NCI-H1417 (cell line): ENCODE data around the gene MAGI2.

ENCODE experiments used
- DNase-seq, 3 experiments: peaks; one replicate each; lab custom pipeline; 2025; lab: John Stamatoyannopoulos, UW

Gene MAGI2

DNA sequence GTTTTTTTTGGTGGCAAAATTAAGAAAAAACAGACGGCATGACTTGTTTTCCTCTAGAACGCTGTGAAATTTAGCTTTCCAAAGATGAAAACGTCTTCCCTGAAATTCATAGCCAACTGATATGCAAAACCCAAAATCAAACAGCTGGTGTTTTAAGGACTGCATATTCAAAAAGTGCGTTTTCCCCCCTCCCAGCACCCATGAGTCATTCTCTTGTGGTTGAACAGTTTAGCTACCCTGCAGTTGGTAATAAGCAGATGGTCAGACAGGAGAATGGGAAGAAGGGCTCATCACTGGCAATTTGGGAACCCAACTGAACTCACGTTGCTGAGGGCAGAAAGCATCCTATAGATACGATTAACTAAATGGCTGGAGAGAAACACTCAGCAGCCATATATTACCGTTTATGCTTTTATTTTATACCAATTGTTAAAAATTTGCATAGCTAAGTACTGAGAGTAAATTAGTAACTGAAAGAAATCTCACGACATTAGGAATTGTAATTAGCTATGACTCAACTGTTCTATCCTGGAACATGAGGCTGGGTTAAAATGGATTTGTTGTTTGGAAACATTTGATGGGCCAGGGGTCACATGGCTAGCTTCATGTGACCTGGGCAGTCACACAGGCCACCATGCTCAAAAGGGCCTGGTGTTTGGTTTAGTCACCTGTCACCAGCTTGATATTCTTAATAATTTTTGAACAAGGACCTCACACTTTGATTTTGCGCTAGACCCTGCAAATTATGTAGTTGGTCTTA, 1311.8 kb downstream of the MAGI2 start:
- no peak for DNase-seq

DNA sequence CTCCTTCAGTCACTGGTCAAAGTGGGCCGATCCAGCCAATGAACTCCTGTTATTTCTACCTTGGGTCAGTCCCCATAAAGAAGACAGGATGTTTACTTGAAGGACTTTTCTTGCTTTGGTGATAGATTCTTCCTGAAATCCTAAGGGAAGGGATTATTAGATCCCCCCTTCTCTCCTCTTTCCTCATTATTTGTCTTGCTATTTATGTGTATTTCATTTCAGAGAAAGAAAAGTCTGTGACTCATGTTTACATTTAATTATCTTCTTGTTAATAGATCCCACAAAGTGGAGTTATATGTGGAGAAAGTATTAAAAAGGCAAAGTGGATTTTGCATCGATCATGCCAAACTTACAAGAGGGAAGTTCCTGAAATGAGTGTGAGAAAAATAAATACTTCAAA, 1313.4 kb downstream of the MAGI2 start:
- peak in 1 of 3 experiments; percentile 53 for DNase-seq

DNA sequence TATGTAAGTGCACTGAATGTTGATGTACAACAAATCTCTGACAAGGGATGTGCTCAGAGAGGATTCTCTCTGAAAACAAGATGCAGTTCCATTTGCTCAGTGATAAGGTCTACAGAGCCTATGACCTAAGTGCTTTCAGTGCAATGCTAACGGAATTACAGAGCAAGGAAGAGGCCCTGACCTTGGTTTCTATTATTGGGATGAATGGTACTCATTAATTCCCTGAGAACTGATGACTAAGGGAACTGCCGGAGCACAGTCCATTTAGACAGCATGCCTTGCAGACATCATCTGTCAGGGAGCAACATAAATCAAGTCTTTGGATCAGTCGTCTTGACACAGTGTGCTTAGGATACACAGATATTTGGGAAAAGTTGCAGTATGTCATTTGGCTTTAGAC, 1314.1 kb downstream of the MAGI2 start:
- peak in 1 of 3 experiments; percentile 62 for DNase-seq

DNA sequence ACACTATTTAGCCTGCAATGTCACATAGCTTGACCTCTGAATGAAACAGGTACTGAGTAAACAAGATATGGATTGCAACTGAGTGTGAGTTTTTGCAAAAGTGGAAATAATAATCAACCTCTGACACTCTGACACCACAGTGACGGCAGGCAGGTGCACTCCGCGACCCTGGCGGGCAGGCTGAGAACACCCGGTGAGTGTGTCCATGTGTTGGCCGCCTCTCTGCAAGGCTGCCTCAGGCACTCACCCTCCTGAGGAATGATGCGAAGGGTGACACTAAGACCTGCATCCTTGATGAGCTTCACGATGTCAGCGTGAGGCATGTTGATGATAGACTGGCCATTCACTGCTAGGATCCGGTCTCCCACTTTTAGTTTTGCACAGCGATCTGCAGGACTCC, 1318.7 kb downstream of the MAGI2 start:
- DNase-seq, result peak in 1 of 3 experiments; percentile 46

DNA sequence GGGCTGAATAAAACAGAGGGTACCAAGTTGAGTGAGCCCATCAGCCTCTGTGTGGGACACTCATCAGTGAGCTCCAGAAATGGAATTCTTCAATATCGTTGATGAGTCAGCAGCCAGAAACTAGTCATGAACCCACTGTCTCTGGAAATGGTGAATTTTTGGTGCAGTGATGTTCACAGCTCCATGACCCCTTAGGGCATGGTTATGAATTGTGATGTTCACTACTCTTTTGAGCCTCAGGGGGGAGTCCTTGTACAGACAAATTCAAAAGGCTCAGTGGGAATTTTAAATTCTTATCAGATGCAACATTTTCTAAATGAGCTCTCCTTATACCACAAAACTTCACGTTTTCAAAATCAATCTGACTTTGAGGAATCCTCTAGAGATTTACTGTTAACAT, 1319.2 kb downstream of the MAGI2 start:
- DNase-seq, result peak; percentile 26 to 72 (median 31)

DNA sequence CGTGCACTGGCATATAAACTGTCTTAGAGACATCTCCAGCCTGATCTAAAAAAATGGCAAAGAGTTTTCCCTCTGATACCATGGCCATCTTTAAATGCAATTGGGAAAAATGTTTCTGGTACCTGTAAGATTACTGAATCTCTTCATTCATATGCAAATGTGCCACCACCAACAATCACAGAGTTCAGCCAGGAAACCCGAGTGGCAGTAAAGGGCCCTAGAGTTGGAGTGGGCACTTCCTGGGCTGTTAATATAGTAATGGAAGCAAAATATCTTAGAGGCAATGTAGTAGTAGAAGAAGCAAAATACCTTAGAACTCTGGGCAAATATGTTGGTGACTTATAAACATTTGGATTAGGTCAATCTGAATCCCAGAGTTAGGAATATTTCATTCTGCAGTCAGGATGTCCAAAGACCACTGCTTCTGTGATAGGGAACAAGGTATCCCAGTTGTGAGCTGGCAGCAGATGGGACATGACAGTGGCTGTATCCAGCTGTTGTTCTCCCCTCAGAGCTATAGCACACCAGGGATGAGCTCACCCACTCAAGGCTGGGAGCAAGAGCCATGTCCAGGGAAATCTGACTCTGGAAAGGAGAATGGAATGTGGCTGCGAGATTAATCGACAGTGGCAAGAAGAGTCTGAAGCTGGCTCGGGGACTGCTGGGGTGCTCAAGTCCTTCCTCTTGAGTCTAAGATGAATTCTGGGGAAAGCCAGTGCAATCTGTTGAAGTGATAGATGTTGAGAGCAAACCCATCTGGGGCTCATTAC, 1322.8 kb downstream of the MAGI2 start:
- peak in 2 of 3 experiments; percentile 17 to 41 for DNase-seq

DNA sequence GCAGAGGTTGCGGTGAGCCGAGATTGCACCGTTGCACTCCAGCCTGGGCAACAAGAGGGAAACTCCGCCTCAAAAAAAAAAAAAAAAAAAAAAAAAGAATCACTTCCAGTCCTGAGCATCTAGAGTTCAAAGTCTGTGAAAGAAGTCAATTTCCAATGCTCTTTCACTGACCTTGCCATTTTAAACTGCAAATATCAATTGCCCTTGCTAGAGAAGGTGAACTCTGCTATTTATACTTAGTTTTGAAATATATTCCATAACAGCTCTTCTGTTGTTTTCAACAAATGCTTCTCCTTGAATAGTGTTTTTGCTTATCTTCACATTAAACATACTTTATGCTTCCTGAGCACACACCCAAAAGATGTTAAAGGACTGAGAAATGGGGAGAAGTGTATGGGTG, 1323.6 kb downstream of the MAGI2 start:
- no peak for DNase-seq

DNA sequence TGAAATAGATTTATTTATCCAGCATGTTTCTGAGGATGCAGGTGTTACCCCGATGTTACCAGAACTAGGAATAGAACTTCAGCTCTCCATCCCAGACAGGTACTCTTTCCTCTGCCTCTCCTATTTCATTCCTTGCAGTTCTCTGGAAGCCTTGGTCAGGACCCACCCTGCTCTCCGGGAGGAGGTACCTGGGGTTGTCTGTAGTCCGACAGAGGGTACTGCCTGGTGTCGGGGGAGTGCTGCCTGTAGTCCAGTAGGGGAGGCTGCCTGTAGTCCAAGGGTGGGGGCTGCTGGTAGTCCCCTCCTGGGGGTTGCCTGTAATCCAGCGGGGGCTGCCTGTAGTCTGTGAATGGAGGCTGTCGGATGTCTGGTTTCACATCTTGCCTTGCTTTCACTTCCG, 1326.5 kb downstream of the MAGI2 start:
- no peak for DNase-seq

DNA sequence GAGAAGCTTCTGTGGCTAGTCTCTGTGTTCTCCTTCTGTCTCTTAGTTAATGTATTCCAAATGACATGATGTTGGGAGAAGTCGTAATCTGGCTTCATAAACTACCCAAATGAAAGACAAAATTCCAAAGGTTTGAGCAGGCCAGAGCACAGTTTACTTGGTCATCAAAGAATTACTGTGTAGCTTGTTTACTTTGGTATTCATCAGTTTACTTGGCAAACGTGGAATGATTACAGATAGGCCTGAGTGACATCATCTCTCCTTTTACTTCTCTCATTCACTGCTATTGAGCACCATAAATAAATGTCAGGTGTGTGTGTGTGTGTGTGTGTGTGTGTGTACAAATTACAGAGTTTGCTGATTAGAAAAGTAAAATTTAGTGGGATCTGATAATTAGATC, 1327.6 kb downstream of the MAGI2 start:
- DNase-seq, result peak in 1 of 3 experiments; percentile 18

DNA sequence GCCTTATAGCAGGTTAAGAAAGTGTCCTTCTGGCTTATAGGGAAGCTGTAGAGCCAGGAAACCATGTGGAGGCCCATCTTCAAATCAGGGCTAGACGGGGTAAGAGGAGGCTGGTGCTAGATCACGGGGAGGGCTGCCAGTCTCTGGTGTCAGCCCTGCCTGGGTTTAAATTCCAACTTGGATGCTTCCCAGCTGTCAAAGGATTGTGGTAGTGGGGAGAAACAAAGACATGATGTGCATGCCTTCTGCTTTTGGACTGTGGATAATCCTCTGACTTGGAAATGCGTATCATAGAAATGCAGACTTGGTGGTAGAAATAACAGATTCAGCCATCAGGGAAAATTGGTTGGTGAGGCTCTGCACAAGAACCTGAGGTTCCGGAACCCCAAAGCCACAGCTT, 1329.3 kb downstream of the MAGI2 start:
- no peak for DNase-seq

DNA sequence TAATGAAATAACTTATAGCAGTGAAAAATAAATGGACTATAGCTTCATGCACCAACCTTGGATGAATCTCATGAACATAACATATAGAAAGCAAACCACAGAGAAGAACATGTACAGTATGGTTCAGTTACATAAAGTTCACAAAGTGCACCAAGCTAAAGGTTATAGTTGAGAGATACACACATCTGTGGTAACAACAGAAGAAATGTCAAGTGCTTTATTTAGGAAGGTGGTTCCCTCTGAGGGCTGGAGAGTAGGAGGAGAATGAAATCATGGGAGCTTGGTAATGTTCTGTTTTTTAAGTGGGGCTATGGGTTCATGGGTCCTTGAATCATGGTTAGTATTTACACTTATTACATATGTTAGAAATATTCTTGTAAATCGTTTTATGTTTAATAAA, 1331.6 kb downstream of the MAGI2 start:
- DNase-seq, result no peak

DNA sequence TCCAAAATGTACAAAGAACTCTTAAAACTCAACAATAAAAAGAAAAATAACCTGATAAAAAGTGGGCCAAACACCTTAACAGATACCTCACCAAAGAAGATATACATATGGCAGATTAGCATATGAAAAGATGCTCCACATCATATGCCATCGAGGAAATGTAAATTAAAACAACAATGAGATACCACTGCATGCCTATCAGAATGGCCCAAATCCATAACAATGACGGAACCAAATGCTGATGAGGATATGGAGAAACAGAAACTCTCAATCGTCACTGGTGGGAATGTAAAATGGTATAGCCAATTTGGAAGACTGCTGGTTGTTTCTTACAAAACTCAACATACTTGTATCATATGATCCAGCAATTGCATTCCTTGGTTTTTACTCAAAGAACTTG, 1335.0 kb downstream of the MAGI2 start:
- DNase-seq, result no peak

DNA sequence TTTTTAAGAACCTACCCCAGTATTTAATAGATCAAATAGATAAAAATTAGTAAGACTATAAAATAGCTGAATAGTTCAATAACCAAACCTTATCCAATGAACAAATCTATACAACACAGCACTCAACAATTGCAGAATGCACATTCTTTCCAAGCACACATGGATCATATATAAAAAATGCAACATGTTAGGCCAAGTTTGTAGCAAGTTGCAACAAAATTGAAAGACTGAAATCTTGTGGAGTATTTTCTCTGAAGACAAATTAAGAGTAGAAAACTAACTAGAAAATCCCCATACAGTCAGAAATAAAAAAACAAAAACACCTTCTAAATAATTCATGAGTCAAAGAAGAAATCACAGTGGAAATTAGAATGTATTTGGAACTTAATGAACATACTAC, 1337.6 kb downstream of the MAGI2 start:
- DNase-seq, result no peak

DNA sequence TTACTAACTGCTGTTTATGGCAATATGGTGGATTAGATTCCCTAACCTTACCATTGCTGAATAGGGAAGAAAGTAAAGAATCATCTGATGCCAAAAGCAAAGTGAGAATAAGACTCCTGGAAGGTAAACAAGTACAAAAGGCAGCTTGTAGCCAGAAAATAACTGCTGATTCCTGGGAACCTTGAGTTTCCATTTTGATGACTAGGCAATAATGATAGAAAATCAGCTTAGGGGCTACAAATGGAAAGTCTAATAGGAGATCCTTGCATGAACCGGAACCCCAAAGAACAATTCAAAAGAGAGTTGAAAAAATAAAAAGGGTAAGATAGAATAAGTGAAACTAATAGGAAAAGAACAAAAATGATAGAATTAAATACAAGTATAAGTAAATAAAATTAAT, 1338.5 kb downstream of the MAGI2 start:
- no peak for DNase-seq

DNA sequence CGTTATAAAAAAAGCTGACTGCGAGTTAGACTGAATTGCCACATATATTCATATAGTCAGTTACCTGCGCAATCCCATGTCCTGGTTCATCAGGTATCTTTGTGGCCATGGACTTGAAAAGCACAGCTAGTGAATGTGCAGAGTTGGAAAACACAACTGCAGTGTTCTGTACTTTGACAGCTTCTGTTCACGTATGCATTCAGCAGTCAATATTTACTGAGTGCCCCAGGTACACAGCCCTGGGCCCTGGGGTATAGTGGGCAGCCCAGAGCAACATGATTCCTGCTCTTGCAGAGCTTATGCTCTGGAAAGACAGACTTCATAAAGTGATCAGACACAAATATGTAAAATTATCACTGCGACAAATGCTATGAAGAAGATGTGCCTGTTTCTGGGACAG, 1341.0 kb downstream of the MAGI2 start:
- DNase-seq, result no peak

DNA sequence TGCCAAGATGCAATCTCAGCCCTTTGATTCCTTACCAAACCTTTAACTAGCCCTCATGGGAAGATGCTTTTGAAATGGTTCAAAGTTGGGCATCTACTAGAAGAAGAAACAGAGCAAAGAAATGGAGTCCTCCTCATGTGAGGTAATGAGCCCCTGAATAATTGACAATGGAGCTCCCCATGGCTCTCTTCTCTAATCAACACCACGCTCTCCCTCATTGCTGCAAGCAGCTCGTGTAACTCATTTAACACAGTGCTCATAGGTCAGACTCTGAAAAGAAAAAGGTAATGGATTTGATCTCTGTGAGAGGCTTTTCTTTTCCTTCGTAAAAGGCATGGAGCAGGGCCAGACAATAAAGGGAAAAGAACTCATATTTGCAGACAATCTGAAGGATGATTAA, 1342.1 kb downstream of the MAGI2 start:
- DNase-seq, result no peak

DNA sequence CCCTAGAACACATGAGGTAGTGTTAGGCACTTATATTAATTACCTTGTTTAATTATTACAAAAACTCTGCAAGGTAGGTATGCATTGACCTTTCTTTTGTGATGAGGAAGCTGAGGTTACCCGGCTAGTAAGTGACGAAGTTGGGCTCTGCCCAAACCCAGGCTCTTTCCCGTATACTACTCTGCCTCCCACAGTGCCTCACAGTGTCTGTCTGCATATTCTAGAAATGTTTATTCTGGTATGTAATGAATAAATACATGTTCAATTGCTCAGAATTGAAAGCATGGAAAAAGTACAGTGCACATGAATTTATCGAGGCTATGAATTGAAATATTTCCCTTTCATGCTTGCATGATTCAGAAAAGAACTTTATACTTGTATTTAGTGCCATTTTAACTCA, 1350.0 kb downstream of the MAGI2 start:
- no peak for DNase-seq

DNA sequence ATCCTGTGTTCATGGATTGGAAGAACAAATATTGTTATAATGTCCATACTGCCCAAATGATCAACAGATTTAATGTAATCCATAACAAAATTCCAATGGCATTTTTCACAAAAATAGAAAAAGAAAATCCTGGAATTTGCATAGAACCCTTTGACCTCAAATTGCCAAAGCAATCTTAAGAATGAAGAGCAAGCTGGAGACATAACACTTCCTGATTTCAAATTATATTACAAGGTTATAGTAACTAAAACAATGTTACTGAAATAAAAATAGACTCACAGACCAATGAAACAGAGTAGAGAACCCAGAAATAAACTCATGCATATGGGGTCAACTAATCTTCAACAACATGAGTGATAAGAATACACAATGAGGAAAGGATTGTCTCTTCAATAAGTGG, 1352.4 kb downstream of the MAGI2 start:
- no peak for DNase-seq

DNA sequence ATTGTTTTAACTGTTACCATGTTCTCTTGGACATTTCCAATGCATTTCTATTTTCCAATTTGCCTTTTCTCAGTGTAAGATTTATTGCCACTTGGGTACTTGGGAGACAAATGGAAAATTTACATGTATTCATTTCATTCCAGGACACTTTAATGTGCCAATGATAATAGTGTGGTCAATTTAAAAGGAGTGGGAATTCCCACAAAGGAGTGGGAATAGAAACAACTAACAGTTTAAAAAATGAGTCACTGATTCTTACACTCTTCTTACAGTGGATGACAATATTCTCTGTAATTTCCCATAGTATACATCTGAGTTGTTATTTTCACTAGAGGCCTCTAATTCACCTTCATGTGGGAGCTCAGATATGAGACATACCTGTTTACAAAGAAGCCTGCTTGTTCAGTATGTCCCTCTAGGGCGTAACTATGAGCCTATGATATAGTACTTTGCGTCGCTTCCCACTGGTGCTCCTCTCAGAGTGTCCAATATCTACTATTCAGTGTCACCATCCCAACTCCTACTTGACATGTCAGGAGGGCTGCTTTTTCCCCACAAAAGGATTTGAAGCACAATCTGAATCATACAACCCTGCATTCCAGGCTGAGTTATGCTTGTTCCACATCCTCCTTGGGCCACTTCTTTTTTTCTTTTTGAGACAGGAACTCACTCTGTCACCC, 1353.6 kb downstream of the MAGI2 start:
- DNase-seq, result no peak

DNA sequence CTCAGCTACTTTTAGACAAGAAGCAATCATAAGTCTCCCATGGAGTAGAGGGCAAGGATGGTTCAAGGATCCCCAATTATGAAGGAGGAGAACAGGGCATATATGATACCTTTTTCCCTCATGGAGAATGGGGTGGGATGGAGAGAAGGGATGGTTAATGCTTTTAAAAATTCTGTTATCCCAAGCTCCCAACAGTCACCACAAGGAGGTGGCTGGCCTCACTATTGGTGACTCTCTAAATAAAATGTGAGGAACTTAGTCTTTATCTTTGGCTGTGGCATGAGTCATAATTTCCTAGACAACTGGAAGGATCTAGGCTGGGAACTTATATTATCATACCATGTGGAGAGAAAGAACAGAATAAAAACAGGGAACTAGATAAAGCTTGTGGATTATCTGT, 1357.9 kb downstream of the MAGI2 start:
- DNase-seq, result no peak

DNA sequence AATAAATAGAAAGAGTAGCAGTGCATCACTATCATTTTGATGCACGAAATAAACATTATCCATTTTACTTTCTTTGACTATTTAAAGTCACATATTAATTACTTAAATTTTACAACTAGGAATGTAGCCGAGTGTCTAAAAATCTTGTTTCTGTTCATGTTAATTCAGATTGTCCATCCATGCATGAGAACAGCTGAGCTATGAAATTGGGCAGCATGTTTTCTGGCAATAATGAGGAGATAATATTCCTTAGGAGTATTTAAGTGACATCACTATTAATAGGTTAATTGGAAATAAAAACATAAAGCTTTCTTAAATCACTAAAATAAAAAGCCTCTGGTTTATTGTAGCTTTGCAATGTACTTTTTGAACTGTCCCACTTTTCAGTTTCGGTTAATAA, 1361.1 kb downstream of the MAGI2 start:
- DNase-seq, result no peak

DNA sequence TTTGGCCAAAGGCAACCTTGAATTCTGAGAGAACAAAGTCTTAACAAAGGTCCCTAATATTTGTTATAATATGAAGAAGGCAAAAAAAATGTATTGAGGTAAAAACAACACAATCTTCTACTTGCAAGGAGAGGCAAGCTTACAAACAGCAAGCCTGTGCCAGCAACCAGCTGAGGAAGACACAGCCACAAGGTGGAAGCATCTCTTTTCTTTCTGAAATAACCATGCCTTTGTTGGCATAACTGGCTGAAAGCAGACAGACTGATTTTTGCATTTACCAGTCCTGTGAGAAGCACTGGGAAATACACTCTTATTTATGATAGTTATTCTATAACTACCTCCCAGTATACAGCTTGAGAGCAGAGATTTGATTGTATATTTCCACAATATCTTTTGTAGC, 1362.9 kb downstream of the MAGI2 start:
- DNase-seq, result peak in 1 of 3 experiments; percentile 30
